Neural cell (in vitro differentiated cells): ENCODE results near the gene AP3D1. TPM values are rescaled to one million over a fixed set of nuclear protein-coding genes. Genes with fewer than 3 reads are reported as not detected.

Experiments used
- H2AFZ ChIP-seq: fragments of 200-600, 300-800 bp; sonication (generic), shearing (Covaris generic); 2 replicates; pipeline ENCODE4 v1.6.0; 2014; ENCODE audit warnings: low read depth, mild to moderate bottlenecking, antibody characterized with exemption, low read length, moderate library complexity
- H3F3A ChIP-seq: fragments of 200-600 bp; shearing (Covaris generic); 2 replicates; pipeline ENCODE4 v1.6.1; 2016; ENCODE audit warnings: mild to moderate bottlenecking, moderate library complexity, mixed read lengths, antibody characterized with exemption, low read length; ENCODE audit not compliant: insufficient read depth, poor library complexity, severe bottlenecking
- H3K27ac ChIP-seq: fragments of 200-600, 300-800 bp; sonication (generic), shearing (Covaris generic); 2 replicates; pipeline ENCODE4 v1.5.1; 2014; ENCODE audit warnings: mild to moderate bottlenecking, low read length, moderate library complexity
- H3K27me3 ChIP-seq: fragments of 300-800, 200-600 bp; sonication (generic), shearing (Covaris generic); 2 replicates; pipeline ENCODE4 v1.6.0; 2014; ENCODE audit warnings: mild to moderate bottlenecking, low read depth, low read length, moderate library complexity; ENCODE audit not compliant: insufficient read depth
- H3K36me3 ChIP-seq: fragments of 300-800, 200-600 bp; sonication (generic), shearing (Covaris generic); 2 replicates; pipeline ENCODE4 v1.5.1; 2014; ENCODE audit warnings: mild to moderate bottlenecking, antibody characterized with exemption, low read length, moderate library complexity; ENCODE audit not compliant: insufficient read depth
- H3K4me2 ChIP-seq: fragments of 300-800, 200-600 bp; sonication (generic), shearing (Covaris generic); 2 replicates; pipeline ENCODE4 v1.6.0; 2014; ENCODE audit warnings: mild to moderate bottlenecking, low read length
- H3K4me3 ChIP-seq: fragments of 300-800, 200-600 bp; sonication (generic), shearing (Covaris generic); 2 replicates; pipeline ENCODE4 v1.5.1; 2014; ENCODE audit warnings: mild to moderate bottlenecking, low read length, moderate library complexity
- H3K79me2 ChIP-seq: fragments of 200-600 bp; shearing (Covaris generic); replicated peaks from 2 replicates; pipeline ENCODE4 v1.6.0; 2014; ENCODE audit warnings: mild to moderate bottlenecking, low read length, moderate library complexity; ENCODE audit not compliant: insufficient read depth
- H3K9ac ChIP-seq: fragments of 300-800, 200-600 bp; sonication (generic), shearing (Covaris generic); 2 replicates; pipeline ENCODE4 v1.6.1; 2016; ENCODE audit warnings: mild to moderate bottlenecking, low read length, mixed read lengths
- H3K9me2 ChIP-seq: fragments of 200-600 bp; shearing (Covaris generic); 2 replicates; pipeline ENCODE4 v1.6.1; 2016; ENCODE audit warnings: mild to moderate bottlenecking, low read length, mixed read lengths; ENCODE audit not compliant: insufficient read depth
- H3K9me3 ChIP-seq: fragments of 200-600, 300-800 bp; sonication (generic), shearing (Covaris generic); 2 replicates; pipeline ENCODE4 v1.6.1; 2016; ENCODE audit warnings: mild to moderate bottlenecking, mixed run types, low read length, moderate library complexity, mixed read lengths
- H4K20me1 ChIP-seq: fragments of 200-600 bp; shearing (Covaris generic); 2 replicates; pipeline ENCODE4 v1.6.1; 2016; ENCODE audit warnings: mild to moderate bottlenecking, mixed run types; ENCODE audit not compliant: insufficient read depth
- MXI1 ChIP-seq: fragments of 450-650 bp; conservative IDR thresholded peaks from 2 replicates; pipeline ENCODE4 v1.6.1; 2014; ENCODE audit warnings: antibody characterized with exemption, mild to moderate bottlenecking; ENCODE audit not compliant: poor library complexity, severe bottlenecking
- POLR2AphosphoS5 ChIP-seq: IDR thresholded peaks from 2 replicates; pipeline ENCODE4 v1.6.1; 2012
- RAD21 ChIP-seq: fragments of 450-650 bp; conservative IDR thresholded peaks from 2 replicates; pipeline ENCODE4 v1.6.1; 2014; ENCODE audit warnings: antibody characterized with exemption, mild to moderate bottlenecking, moderate library complexity
- SMC3 ChIP-seq: fragments of 450-650 bp; conservative IDR thresholded peaks from 2 replicates; pipeline ENCODE4 v1.6.1; 2014; ENCODE audit warnings: antibody characterized with exemption, mild to moderate bottlenecking, moderate library complexity; ENCODE audit not compliant: poor library complexity
- TAF1 ChIP-seq: IDR thresholded peaks from 2 replicates; pipeline ENCODE4 v1.6.1; 2012; ENCODE audit warnings: low read depth
- polyA plus RNA-seq: library from polyadenylated mRNA; depleted of rRNA; stranded (reverse); fragments of >200 nt; gene quantifications from 2 replicates; pipeline ENCODE4 v1.2.3, GENCODE V29; 2014
- TF ChIP-seq, protein P1 (sequence below): fragments of 450-650 bp; IDR thresholded peaks from 2 replicates; pipeline ENCODE4 v1.5.1; 2014; ENCODE audit warnings: antibody characterized with exemption, mild to moderate bottlenecking, moderate library complexity; ENCODE audit not compliant: poor library complexity, severe bottlenecking
- TF ChIP-seq, protein P2 (sequence below): IDR thresholded peaks from 2 replicates; pipeline ENCODE4 v1.6.1; 2012; ENCODE audit warnings: borderline replicate concordance

Gene AP3D1
- polyA plus RNA-seq, 1 donor from 2014 or later, result 60.7 TPM

DNA sequence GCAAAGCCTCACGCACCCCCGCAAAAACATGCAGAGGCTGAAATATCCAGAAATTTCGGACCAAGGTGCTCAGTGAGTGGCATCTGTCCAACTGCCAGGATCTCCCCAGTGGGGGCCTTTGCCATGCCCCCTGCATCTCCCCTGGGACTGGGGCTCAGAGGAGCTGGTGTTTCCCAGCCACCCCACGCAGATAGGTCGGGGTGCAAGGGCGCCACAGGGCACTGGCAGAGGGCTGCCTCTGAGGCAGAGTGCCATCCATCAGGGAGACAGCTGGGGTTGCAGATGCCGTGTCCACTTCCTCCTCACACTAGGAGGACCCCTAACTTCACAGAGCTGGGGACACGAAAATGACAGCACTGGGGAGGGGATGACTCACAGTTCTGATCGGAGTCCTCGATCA lies 28.4 kb downstream of the AP3D1 start:
- Histone ChIP-seq H4K20me1 (no peaks in the 10 kb centered on the region), H3K4me2 (no peak overlapping the region), H3K4me3 (no peak overlapping the region), H3K27me3 (no peaks in the 10 kb centered on the region), H3K27ac (no peak overlapping the region), H3K9me3 (no peaks in the 10 kb centered on the region), H3K9me2 (no peaks in the 10 kb centered on the region), H2AFZ (no peak overlapping the region), H3F3A (no peaks in the 10 kb centered on the region), H3K79me2 (no peaks in the 10 kb centered on the region), H3K9ac (no peak overlapping the region), H3K36me3 (no peaks in the 10 kb centered on the region)
- TF ChIP-seq MXI1 (no peak), TAF1 (no peak), POLR2AphosphoS5 (no peak), RAD21 (no peak), SMC3 (no peak)
- TF ChIP-seq, protein P1, sequence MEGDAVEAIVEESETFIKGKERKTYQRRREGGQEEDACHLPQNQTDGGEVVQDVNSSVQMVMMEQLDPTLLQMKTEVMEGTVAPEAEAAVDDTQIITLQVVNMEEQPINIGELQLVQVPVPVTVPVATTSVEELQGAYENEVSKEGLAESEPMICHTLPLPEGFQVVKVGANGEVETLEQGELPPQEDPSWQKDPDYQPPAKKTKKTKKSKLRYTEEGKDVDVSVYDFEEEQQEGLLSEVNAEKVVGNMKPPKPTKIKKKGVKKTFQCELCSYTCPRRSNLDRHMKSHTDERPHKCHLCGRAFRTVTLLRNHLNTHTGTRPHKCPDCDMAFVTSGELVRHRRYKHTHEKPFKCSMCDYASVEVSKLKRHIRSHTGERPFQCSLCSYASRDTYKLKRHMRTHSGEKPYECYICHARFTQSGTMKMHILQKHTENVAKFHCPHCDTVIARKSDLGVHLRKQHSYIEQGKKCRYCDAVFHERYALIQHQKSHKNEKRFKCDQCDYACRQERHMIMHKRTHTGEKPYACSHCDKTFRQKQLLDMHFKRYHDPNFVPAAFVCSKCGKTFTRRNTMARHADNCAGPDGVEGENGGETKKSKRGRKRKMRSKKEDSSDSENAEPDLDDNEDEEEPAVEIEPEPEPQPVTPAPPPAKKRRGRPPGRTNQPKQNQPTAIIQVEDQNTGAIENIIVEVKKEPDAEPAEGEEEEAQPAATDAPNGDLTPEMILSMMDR, result no peak
- TF ChIP-seq, protein P2, sequence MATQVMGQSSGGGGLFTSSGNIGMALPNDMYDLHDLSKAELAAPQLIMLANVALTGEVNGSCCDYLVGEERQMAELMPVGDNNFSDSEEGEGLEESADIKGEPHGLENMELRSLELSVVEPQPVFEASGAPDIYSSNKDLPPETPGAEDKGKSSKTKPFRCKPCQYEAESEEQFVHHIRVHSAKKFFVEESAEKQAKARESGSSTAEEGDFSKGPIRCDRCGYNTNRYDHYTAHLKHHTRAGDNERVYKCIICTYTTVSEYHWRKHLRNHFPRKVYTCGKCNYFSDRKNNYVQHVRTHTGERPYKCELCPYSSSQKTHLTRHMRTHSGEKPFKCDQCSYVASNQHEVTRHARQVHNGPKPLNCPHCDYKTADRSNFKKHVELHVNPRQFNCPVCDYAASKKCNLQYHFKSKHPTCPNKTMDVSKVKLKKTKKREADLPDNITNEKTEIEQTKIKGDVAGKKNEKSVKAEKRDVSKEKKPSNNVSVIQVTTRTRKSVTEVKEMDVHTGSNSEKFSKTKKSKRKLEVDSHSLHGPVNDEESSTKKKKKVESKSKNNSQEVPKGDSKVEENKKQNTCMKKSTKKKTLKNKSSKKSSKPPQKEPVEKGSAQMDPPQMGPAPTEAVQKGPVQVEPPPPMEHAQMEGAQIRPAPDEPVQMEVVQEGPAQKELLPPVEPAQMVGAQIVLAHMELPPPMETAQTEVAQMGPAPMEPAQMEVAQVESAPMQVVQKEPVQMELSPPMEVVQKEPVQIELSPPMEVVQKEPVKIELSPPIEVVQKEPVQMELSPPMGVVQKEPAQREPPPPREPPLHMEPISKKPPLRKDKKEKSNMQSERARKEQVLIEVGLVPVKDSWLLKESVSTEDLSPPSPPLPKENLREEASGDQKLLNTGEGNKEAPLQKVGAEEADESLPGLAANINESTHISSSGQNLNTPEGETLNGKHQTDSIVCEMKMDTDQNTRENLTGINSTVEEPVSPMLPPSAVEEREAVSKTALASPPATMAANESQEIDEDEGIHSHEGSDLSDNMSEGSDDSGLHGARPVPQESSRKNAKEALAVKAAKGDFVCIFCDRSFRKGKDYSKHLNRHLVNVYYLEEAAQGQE, result no peak

DNA sequence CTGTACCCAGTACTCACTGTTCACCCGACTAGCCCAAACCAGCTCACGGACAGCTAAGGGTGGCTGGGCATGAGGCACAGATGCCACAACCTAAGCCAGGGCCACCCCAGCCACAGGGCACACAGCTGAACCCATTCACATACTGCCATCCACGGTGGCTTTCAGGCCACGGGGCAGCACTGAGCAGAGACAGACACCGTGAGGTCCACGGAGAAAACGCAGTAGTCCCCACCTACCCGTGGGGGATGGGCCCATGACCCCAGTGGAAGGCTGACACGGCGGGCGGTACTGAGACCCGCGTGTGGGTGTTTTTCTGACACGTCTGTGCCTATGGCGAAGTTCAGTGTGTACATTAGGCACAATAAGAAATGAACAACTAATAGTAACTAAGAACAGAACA lies 29.1 kb downstream of the AP3D1 start:
- H4K20me1 ChIP-seq, result no peaks in the 10 kb centered on the region

More for the DNA sequence above, 29.1 kb downstream of the AP3D1 start:
- no peak overlapping the region for H2AFZ ChIP-seq
- no peaks in the 10 kb centered on the region for H3K9me3 ChIP-seq
- no peak overlapping the region for H3K9ac ChIP-seq
- H3K27ac ChIP-seq, result no peak overlapping the region
- no peak overlapping the region for H3K4me2 ChIP-seq
- no peaks in the 10 kb centered on the region for H3F3A ChIP-seq
- TF ChIP-seq RAD21, result no peak
- no peak for TF ChIP-seq TAF1
- TF ChIP-seq, protein P2, result no peak
- TF ChIP-seq, protein P1, result no peak
- no peak overlapping the region for H3K4me3 ChIP-seq
- no peaks in the 10 kb centered on the region for H3K27me3 ChIP-seq
- no peaks in the 10 kb centered on the region for H3K9me2 ChIP-seq
- no peaks in the 10 kb centered on the region for H3K79me2 ChIP-seq
- no peaks in the 10 kb centered on the region for H3K36me3 ChIP-seq
